ENCODE data around the gene CPLX1. TPM values are rescaled to one million over a fixed set of nuclear protein-coding genes. Genes with fewer than 3 reads are reported as not detected.

CPLX1 gene
- total RNA-seq, 1 experiment from 2014 or later = 3.9 TPM

- Histone ChIP-seq H3K36me3 (ENCODE audit: low read depth) (no peaks in the 10 kb centered on the region; the same call in 1 of the 2 replicates), H4K20me1 (ENCODE audit: insufficient read depth) (no peaks in the 10 kb centered on the region; the same call in 1 of the 2 replicates), H3K4me1 (replicated peaks; ENCODE audit: insufficient read depth) (no peaks in the 10 kb centered on the region), H3K9me2 (ENCODE audit: insufficient read depth) (no peaks in the 10 kb centered on the region), H3K27ac (no peak overlapping the region), H3K27me3 (ENCODE audit: insufficient read depth, low read depth) (no peaks in the 10 kb centered on the region), H3K4me2 (no peak overlapping the region), H3K9me3 (ENCODE audit: insufficient read depth, low read depth) (no peaks in the 10 kb centered on the region), H3K4me3 (no peak overlapping the region), H3F3A (ENCODE audit: insufficient read depth, low read depth) (no peaks in the 10 kb centered on the region), H3K79me2 (ENCODE audit: low read depth) (no peaks in the 10 kb centered on the region), H2AFZ (no peak overlapping the region)
- intact Hi-C loops (cut with micrococcal nuclease; ENCODE audit: unreplicated experiment) = no loop called here
- POLR2A ChIA-PET (ENCODE audit: unreplicated experiment) = no interaction called here
- no peak for TF ChIP-seq EZH2 (IDR thresholded peaks at IDR 0.05; ENCODE audit: low read depth)
- no peak for TF ChIP-seq CTCF (conservative IDR thresholded peaks at IDR 0.05)
- DNase-seq = no peak
- CTCF ChIA-PET = no interaction called here
- no TSS peak for BruUV-seq (replicated peaks)
Measured at GRCh38 chr4:857461-857860, 31.5 kb upstream of the CPLX1 start.

- no peak for DNase-seq
- Histone ChIP-seq H3K4me2 (no peak overlapping the region), H3K79me2 (ENCODE audit: low read depth) (no peaks in the 10 kb centered on the region), H4K20me1 (ENCODE audit: insufficient read depth) (no peaks in the 10 kb centered on the region; the same call in 1 of the 2 replicates), H3K27me3 (ENCODE audit: insufficient read depth, low read depth) (no peaks in the 10 kb centered on the region), H3K4me3 (no peak overlapping the region), H3K36me3 (ENCODE audit: low read depth) (no peaks in the 10 kb centered on the region; the same call in 1 of the 2 replicates), H3K9me3 (ENCODE audit: insufficient read depth, low read depth) (no peaks in the 10 kb centered on the region), H3K4me1 (replicated peaks; ENCODE audit: insufficient read depth) (no peaks in the 10 kb centered on the region), H3K27ac (no peak overlapping the region), H3F3A (ENCODE audit: insufficient read depth, low read depth) (no peaks in the 10 kb centered on the region), H2AFZ (no peak overlapping the region), H3K9me2 (ENCODE audit: insufficient read depth) (no peaks in the 10 kb centered on the region)
- TF ChIP-seq CTCF (conservative IDR thresholded peaks at IDR 0.05) (no peak), EZH2 (IDR thresholded peaks at IDR 0.05; ENCODE audit: low read depth) (no peak)
- POLR2A ChIA-PET (ENCODE audit: unreplicated experiment) = no interaction called here
- intact Hi-C loops (cut with micrococcal nuclease; ENCODE audit: unreplicated experiment) = no loop called here
- no TSS peak for BruUV-seq (replicated peaks)
- CTCF ChIA-PET = no interaction called here
Measured at GRCh38 chr4:856225-856901, 30.4 kb upstream of the CPLX1 start.

GRCh38 chr4:855880-856224, 29.9 kb upstream of the CPLX1 start:
- intact Hi-C loops (cut with micrococcal nuclease; ENCODE audit: unreplicated experiment) = no loop called here
- no peak overlapping the region for H2AFZ ChIP-seq
- H3K9me2 ChIP-seq (ENCODE audit: insufficient read depth) = no peaks in the 10 kb centered on the region
- ChIA-PET POLR2A (ENCODE audit: unreplicated experiment) (no interaction called here), CTCF (no interaction called here)
- no peaks in the 10 kb centered on the region; the same call in 1 of the 2 replicates for H4K20me1 ChIP-seq (ENCODE audit: insufficient read depth)
- no TSS peak for BruUV-seq (replicated peaks)
- H3K36me3 ChIP-seq (ENCODE audit: low read depth) = no peaks in the 10 kb centered on the region; the same call in 1 of the 2 replicates
- no peaks in the 10 kb centered on the region for H3F3A ChIP-seq (ENCODE audit: insufficient read depth, low read depth)
- DNase-seq = no peak
- no peaks in the 10 kb centered on the region for H3K79me2 ChIP-seq (ENCODE audit: low read depth)
- no peak overlapping the region for H3K4me3 ChIP-seq
- no peaks in the 10 kb centered on the region for H3K9me3 ChIP-seq (ENCODE audit: insufficient read depth, low read depth)
- no peak for TF ChIP-seq EZH2 (IDR thresholded peaks at IDR 0.05; ENCODE audit: low read depth)
- no peak for TF ChIP-seq CTCF (conservative IDR thresholded peaks at IDR 0.05)
- H3K4me1 ChIP-seq (replicated peaks; ENCODE audit: insufficient read depth) = no peaks in the 10 kb centered on the region
- H3K27ac ChIP-seq = no peak overlapping the region
- no peaks in the 10 kb centered on the region for H3K27me3 ChIP-seq (ENCODE audit: insufficient read depth, low read depth)
- H3K4me2 ChIP-seq = no peak overlapping the region

Measured in PC-9 (cell line).